HFFc6 (cell line): ENCODE results near the gene ATG16L2. TPM values are rescaled to one million over a fixed set of nuclear protein-coding genes. Genes with fewer than 3 reads are reported as not detected.

ENCODE experiments used
- DNase-seq: peaks from one replicate; pipeline ENCODE4 v3.0.0-alpha.2; 2018
- H3K27ac Mint-ChIP-seq: 2 replicates; pipeline ENCODE4 v1.8.0; 2020; ENCODE audit warnings: mild to moderate bottlenecking, mixed read lengths
- H3K27me3 Mint-ChIP-seq: 2 replicates; pipeline ENCODE4 v1.8.0; 2021; ENCODE audit warnings: mild to moderate bottlenecking, moderate library complexity, mixed read lengths; ENCODE audit not compliant: insufficient read depth
- H3K36me3 Mint-ChIP-seq: 2 replicates; pipeline ENCODE4 v1.8.0; 2021; ENCODE audit warnings: low read depth, mixed read lengths
- H3K4me1 Mint-ChIP-seq: 2 replicates; pipeline ENCODE4 v1.8.0; 2020; ENCODE audit warnings: low read depth, mixed read lengths
- H3K4me3 Mint-ChIP-seq: 2 replicates; pipeline ENCODE4 v1.8.0; 2020; ENCODE audit warnings: mild to moderate bottlenecking, moderate library complexity, mixed read lengths
- H3K9me3 Mint-ChIP-seq: 2 replicates; pipeline ENCODE4 v1.8.0; 2020; ENCODE audit warnings: mild to moderate bottlenecking, mixed read lengths
- CTCF ChIP-seq: fragments of 200-600 bp; sonication (generic); IDR thresholded peaks from 2 replicates; pipeline ENCODE4 v1.5.0; 2021; ENCODE audit warnings: antibody characterized with exemption, mild to moderate bottlenecking
- total RNA-seq, 6 experiments: library from RNA; stranded (reverse); fragmentation: NEBNext Ultra II Directional; extraction: Animal tissue kit (Norgen Biotek cat#: 25700); gene quantifications; 2 replicates in 1 of 6; 3 replicates in 5 of 6; pipeline ENCODE4 v1.2.3, GENCODE V29; 2021

The ATG16L2 gene
- total RNA-seq, 6 experiments from 2014 or later: 5.4 to 9.5 (median 7.6) TPM

GRCh38 chr11:72833811-72834493 is 19.7 kb downstream of the ATG16L2 start:
- H3K4me1 Mint-ChIP-seq: peaks cover 31% of the 10 kb centered on the region
- H3K9me3 Mint-ChIP-seq: no peaks in the 10 kb centered on the region
- H3K27ac Mint-ChIP-seq: no peak overlapping the region
- H3K36me3 Mint-ChIP-seq: peaks cover 13% of the 10 kb centered on the region
- H3K27me3 Mint-ChIP-seq: peaks cover 5% of the 10 kb centered on the region
- no peak overlapping the region for H3K4me3 Mint-ChIP-seq
- TF ChIP-seq CTCF: no peak
- no peak for DNase-seq

DNA sequence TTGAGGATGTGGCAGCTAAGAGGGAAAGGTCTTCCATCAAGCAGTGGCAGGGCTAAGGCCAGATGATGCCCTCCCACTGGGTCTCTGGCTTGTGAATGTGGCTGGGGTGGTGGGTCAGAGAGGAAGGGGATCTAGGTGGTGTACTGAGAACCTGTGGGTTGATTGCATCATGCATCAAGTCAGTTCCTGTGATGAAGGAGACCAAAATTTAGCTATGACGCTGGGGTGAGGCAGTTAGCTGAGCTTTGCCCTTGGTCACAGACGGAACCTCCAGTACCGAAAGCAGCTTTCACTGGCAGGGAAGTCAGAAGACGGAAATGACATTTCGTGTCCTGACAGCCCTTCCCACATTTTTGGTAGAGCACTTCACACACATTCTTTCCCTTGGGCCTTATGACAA is 20.7 kb downstream of the ATG16L2 start:
- Mint-ChIP-seq H3K9me3 (no peaks in the 10 kb centered on the region), H3K27me3 (peaks cover 5% of the 10 kb centered on the region), H3K4me1 (peaks cover 41% of the 10 kb centered on the region), H3K4me3 (no peak overlapping the region), H3K36me3 (peaks cover 23% of the 10 kb centered on the region), H3K27ac (no peak overlapping the region; the same call in 1 of the 2 replicates)
- no peak for TF ChIP-seq CTCF
- DNase-seq: no peak

DNA sequence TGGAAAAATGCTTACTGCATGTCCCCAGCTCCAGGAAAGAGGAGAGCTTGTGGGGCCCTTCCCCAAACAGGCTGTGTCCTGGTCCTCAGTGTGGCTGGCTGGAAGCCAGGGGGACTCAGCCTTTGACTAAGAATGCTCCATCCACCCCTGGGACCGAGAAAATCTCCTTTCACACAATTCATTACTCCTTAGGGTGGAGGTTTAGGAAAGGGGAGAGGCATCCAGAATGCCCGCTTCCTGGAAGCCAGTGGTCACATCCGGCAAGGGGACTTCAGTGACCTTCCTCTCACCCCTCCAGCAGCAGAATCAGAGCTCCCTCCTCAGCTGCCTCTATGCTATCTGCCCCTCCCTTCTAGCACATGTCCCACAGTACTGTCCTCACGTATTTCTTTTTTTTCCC is 21.9 kb downstream of the ATG16L2 start:
- no peak overlapping the region for H3K27ac Mint-ChIP-seq
- DNase-seq: no peak
- peaks cover 6% of the 10 kb centered on the region for H3K27me3 Mint-ChIP-seq

DNA sequence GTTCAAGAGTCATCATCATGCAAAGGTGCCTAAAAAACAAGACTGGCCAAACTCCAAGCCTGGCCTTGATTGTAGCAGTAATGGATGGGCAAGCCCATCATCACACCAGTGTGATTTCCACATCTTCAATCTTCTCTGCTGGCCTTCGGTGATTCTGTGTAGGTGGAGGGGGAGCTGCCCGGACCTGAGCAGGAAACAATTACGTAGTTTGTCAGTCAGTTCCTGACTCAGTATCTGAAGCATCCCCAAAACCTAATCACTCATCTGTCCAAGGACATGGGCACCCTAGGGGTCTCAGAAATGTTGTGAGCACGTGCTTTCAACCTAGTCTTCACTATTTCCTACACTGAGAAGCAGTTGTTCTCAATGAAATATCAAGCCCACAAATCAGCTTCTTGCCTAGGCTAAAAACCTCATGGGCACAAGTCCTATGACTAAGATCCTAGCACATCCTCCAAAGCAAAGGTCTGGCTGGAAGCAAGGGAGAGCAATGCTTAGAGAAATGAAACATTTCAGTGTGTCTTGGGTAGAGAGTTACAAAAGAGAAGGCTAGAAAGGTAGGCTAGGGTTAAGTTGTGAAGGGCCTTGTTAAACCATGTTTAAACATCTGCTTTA is 24.6 kb downstream of the ATG16L2 start:
- Mint-ChIP-seq H3K4me3 (no peak overlapping the region), H3K9me3 (no peaks in the 10 kb centered on the region), H3K27me3 (peaks cover 6% of the 10 kb centered on the region), H3K4me1 (peaks cover 49% of the 10 kb centered on the region), H3K36me3 (peaks cover 47% of the 10 kb centered on the region), H3K27ac (peak overlapping the region; percentile 59)
- no peak for DNase-seq
- TF ChIP-seq CTCF: no peak

More for the DNA sequence above, 21.9 kb downstream of the ATG16L2 start:
- peaks cover 32% of the 10 kb centered on the region for H3K36me3 Mint-ChIP-seq
- H3K4me3 Mint-ChIP-seq: no peak overlapping the region
- no peaks in the 10 kb centered on the region for H3K9me3 Mint-ChIP-seq
- peaks cover 48% of the 10 kb centered on the region for H3K4me1 Mint-ChIP-seq
- TF ChIP-seq CTCF: no peak

DNA sequence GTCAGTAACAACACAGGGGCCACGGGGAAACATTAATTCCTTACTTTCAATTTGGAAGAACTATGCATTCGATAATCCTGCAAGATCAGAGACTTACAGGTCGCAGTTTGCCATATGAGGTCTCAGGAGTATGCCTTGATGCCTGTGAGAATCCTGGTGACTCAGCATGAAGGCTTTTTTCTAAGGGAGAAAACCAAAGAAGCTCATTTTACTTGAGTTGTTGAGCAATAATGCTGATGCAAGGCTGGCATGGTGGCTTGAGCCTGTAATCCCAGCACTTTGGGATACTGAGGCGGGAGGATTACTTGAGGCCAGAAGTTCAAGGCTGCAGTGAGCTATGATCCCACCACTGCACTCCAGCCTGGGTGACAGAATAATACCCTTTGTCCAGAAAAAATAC is 26.6 kb downstream of the ATG16L2 start:
- Mint-ChIP-seq H3K36me3 (peaks cover 52% of the 10 kb centered on the region), H3K27ac (peak overlapping the region; percentile 78), H3K9me3 (no peaks in the 10 kb centered on the region), H3K4me3 (peak overlapping the region; percentile 24; the same call in 1 of the 2 replicates), H3K27me3 (peaks cover 2% of the 10 kb centered on the region; the same call in 1 of the 2 replicates), H3K4me1 (peaks cover 44% of the 10 kb centered on the region)
- no peak for TF ChIP-seq CTCF
- peak; percentile 79 for DNase-seq
